Endothelial cell of umbilical vein (primary cell): ENCODE measurements around the gene ACYP2. TPM values are rescaled to one million over a fixed set of nuclear protein-coding genes. Genes with fewer than 3 reads are reported as not detected.

Experiments used
- BruUV-seq: library from RNA; stranded (reverse); fragments of 400-500 nt; replicated peaks from 2 replicates; lab custom pipeline; 2021; lab: Mats Ljungman, UMichigan
- CTCF ChIA-PET: fragments of 300-600, 350-600 bp; sonication (Branson Sonifier 250); formaldehyde crosslinking; loops from one replicate; lab custom pipeline; 2021; ENCODE audit warnings: antibody characterized with exemption, inconsistent platforms; lab: Charles Lee
- POLR2A ChIA-PET: fragments of 300-600, 350-600 bp; sonication (Branson Sonifier 250); formaldehyde crosslinking; loops from one replicate; lab custom pipeline; 2021; ENCODE audit warnings: antibody characterized with exemption, inconsistent platforms; lab: Charles Lee
- DNase-seq: peaks from one replicate; pipeline ENCODE4 v3.0.0-alpha.2; 2011; ENCODE audit warnings: low read depth, low spot score
- FAIRE-seq: peaks from 2 replicates; lab custom pipeline; 2011; peaks lifted over from hg19 to GRCh38; lab: Jason Lieb, UNC
- H2AFZ ChIP-seq: 2 replicates; pipeline ENCODE4 v1.6.0; 2012; ENCODE audit warnings: low read depth, low read length, control low read depth, inconsistent platforms
- H3K27ac ChIP-seq: 2 replicates; pipeline ENCODE4 v1.5.1; 2011; ENCODE audit warnings: low read depth, mild to moderate bottlenecking, control low read depth, low read length, moderate library complexity; ENCODE audit not compliant: insufficient read depth
- H3K27me3 ChIP-seq, 2 experiments: 2 replicates each; pipeline versions ENCODE4 v1.6.0 to v1.6.1; 2011; ENCODE audit warnings: low read length in 2 of 2, mixed read lengths in 1 of 2; ENCODE audit not compliant: control insufficient read depth in 2 of 2, insufficient read depth in 2 of 2
- H3K36me3 ChIP-seq, 2 experiments: 2 replicates in 1 of 2; 3 replicates in 1 of 2; pipeline ENCODE4 v1.5.1; 2011; ENCODE audit warnings: low read length in 2 of 2, mild to moderate bottlenecking in 1 of 2, moderate library complexity in 1 of 2; ENCODE audit not compliant: control insufficient read depth in 2 of 2, insufficient read depth in 2 of 2; ENCODE audit errors: extremely low read depth in 1 of 2
- H3K4me1 ChIP-seq: 3 replicates; pipeline ENCODE4 v1.5.1; 2011; ENCODE audit warnings: mild to moderate bottlenecking, low read length; ENCODE audit not compliant: control insufficient read depth, insufficient read depth; ENCODE audit errors: extremely low read depth
- H3K4me2 ChIP-seq: 2 replicates; pipeline ENCODE4 v1.6.1; 2011; ENCODE audit warnings: low read length, control low read depth, mixed read lengths; ENCODE audit not compliant: insufficient read depth
- H3K4me3 ChIP-seq, 3 experiments: fragments of 200-600 bp in 1 of 3; sonication (generic), shearing (Covaris generic) in 1 of 3; replicated peaks in 1 of 3; 2 replicates each; pipeline ENCODE4 v1.5.1; 2011 to 2016; ENCODE audit warnings: control low read depth in 3 of 3, low read length in 3 of 3, mild to moderate bottlenecking in 2 of 3, inconsistent platforms in 1 of 3, low read depth in 1 of 3, moderate library complexity in 1 of 3; ENCODE audit not compliant: insufficient read depth in 1 of 3
- H3K79me2 ChIP-seq: 2 replicates; pipeline ENCODE4 v1.6.0; 2012; ENCODE audit warnings: low read length, inconsistent platforms; ENCODE audit not compliant: control insufficient read depth, insufficient read depth
- H3K9ac ChIP-seq: replicated peaks from 2 replicates; pipeline ENCODE3; 2011; ENCODE audit warnings: low read length, control low read depth; ENCODE audit not compliant: insufficient read depth; ENCODE audit errors: extremely low read depth
- H3K9me1 ChIP-seq: replicated peaks from 3 replicates; pipeline ENCODE4 v1.6.0; 2011; ENCODE audit warnings: mild to moderate bottlenecking, low read length; ENCODE audit not compliant: control insufficient read depth, insufficient read depth; ENCODE audit errors: extremely low read depth
- H3K9me3 ChIP-seq: replicated peaks from 2 replicates; pipeline ENCODE4 v1.5.1; 2012; ENCODE audit warnings: low read length, inconsistent platforms; ENCODE audit not compliant: control insufficient read depth, insufficient read depth
- H4K20me1 ChIP-seq: replicated peaks from 2 replicates; pipeline ENCODE3; 2011; ENCODE audit warnings: mild to moderate bottlenecking, low read length; ENCODE audit not compliant: control insufficient read depth, insufficient read depth; ENCODE audit errors: extremely low read depth
- CTCF ChIP-seq, 2 donors: IDR thresholded peaks; 1 replicate in 1 of 2; 2 replicates in 1 of 2; pipeline ENCODE4 v1.5.1; 2011; ENCODE audit warnings: low read length in 2 of 2, mild to moderate bottlenecking in 2 of 2, moderate library complexity in 2 of 2, control low read depth in 1 of 2, inconsistent platforms in 1 of 2, low read depth in 1 of 2; ENCODE audit not compliant: insufficient read depth in 1 of 2; ENCODE audit errors: extremely low read depth in 1 of 2
- EZH2 ChIP-seq: IDR thresholded peaks from 2 replicates; pipeline ENCODE4 v1.6.1; 2012; ENCODE audit warnings: borderline replicate concordance, low read depth, mild to moderate bottlenecking, moderate library complexity, low read length, inconsistent platforms; ENCODE audit not compliant: severe bottlenecking
- FOS ChIP-seq: IDR thresholded peaks from 2 replicates; pipeline ENCODE4 v1.6.1; 2011; ENCODE audit warnings: mild to moderate bottlenecking, low read length, moderate library complexity, borderline replicate concordance; ENCODE audit not compliant: insufficient read depth
- GATA2 ChIP-seq: IDR thresholded peaks from 2 replicates; pipeline ENCODE4 v1.7.0; 2011; ENCODE audit warnings: low read depth, mild to moderate bottlenecking, moderate library complexity, mixed read lengths, low read length; ENCODE audit not compliant: insufficient read length, insufficient read depth
- JUN ChIP-seq: IDR thresholded peaks from 2 replicates; pipeline ENCODE4 v1.6.1; 2011; ENCODE audit warnings: borderline replicate concordance, low read depth; ENCODE audit not compliant: insufficient read length, insufficient read depth
- MYC ChIP-seq: IDR thresholded peaks from one replicate; pipeline ENCODE4 v1.6.1; 2011; ENCODE audit warnings: mild to moderate bottlenecking, low read depth, low read length
- POLR2A ChIP-seq: IDR thresholded peaks from 2 replicates; pipeline ENCODE4 v1.6.1; 2012; ENCODE audit warnings: low read depth, mild to moderate bottlenecking, control low read depth, low read length
- dilution Hi-C: fragments of 300-500 bp; cut with MboI; formaldehyde crosslinking; loops from one replicate; pipeline ENCODE4 v1.15.0; 2019; ENCODE audit warnings: low sequenced_read_pairs; ENCODE audit not compliant: extremely low pct_ligation_motif_present
- intact Hi-C: fragments of 100-400 bp; cut with micrococcal nuclease; formaldehyde crosslinking; loops from one replicate; pipeline ENCODE4 v1.10.0; 2022
- polyA plus RNA-seq, 4 experiments: library from polyadenylated mRNA; depleted of rRNA in 3 of 4; stranded (reverse) in 3 of 4; unstranded in 1 of 4; fragments of >200 nt; gene quantifications; 2 replicates each; pipeline versions ENCODE4 v1.2.1 to v1.2.3, GENCODE V29; 2011 to 2012; ENCODE audit warnings: missing spikeins in 1 of 4
- total RNA-seq: library from RNA; stranded (reverse); gene quantifications from 2 replicates; pipeline ENCODE4 v1.2.3, GENCODE V29; 2021
- TF ChIP-seq, protein P1 (sequence below): IDR thresholded peaks from 2 replicates; pipeline ENCODE4 v1.6.1; 2011; ENCODE audit not compliant: insufficient read depth, insufficient read length

ACYP2 gene
- total and polyA plus RNA-seq, 2 donors (not counting 3 experiments of a cell fraction or from before 2014, with no cell fraction given): 3.9 to 7.9 TPM

DNA sequence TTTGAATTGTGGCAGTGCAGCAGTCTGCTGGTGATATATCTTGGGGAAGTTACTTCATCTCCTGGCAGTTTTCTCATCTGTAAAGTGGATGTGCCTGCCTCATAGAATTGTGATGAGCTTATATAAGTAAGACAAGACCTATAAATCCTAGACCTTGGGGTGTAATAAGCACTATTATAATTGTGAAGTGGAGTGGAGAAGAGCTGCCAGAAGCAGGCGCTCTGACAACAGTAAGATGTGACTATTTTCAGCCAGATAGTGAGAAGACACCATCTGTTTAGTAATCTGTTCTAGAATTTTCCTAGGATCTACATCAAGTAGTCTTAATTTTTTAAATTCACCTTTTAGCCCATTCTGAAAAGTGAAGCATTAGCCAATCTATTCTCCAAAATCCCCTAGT, 226.2 kb downstream of the ACYP2 start:
- no peak overlapping the region for H3K9ac ChIP-seq
- no peaks in the 10 kb centered on the region for H3K4me1 ChIP-seq
- DNase-seq: peak; percentile 22
- POLR2A ChIA-PET: no interaction called here
- H3K79me2 ChIP-seq: no peaks in the 10 kb centered on the region
- H2AFZ ChIP-seq: no peak overlapping the region
- BruUV-seq: no TSS peak
- CTCF ChIA-PET: interaction anchor here (1.2 to 5.4 kb wide), 4 partner anchors 9 to 162 kb away, joined by 3 to 22 read pairs (median 5); no protein-coding TSS in a partner anchor
- FAIRE-seq: peak; percentile 18
- no peak overlapping the region for H3K4me3 ChIP-seq
- H3K9me3 ChIP-seq: no peaks in the 10 kb centered on the region
- no peaks in the 10 kb centered on the region for H3K9me1 ChIP-seq
- dilution Hi-C loops: no loop called here
- H3K4me2 ChIP-seq: no peak overlapping the region
- no peak overlapping the region for H3K27ac ChIP-seq
- H4K20me1 ChIP-seq: no peaks in the 10 kb centered on the region
- H3K36me3 ChIP-seq: no peaks in the 10 kb centered on the region
- peaks cover 0 to 3% of the 10 kb centered on the region in 2 experiments for H3K27me3 ChIP-seq
- TF ChIP-seq MYC: no peak
- TF ChIP-seq JUN: no peak
- no peak for TF ChIP-seq EZH2
- no peak for TF ChIP-seq CTCF (IDR thresholded peaks at IDR 0.05; ENCODE audit: extremely low read depth in 1 of 2, insufficient read depth in 1 of 2, low read depth in 1 of 2, low read length in 2 of 2)
- TF ChIP-seq, protein P1, sequence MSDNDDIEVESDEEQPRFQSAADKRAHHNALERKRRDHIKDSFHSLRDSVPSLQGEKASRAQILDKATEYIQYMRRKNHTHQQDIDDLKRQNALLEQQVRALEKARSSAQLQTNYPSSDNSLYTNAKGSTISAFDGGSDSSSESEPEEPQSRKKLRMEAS: no peak
- no peak for TF ChIP-seq FOS
- no peak for TF ChIP-seq GATA2
- no peak for TF ChIP-seq POLR2A
- intact Hi-C loops: no loop called here
